Left ventricle myocardium superior (tissue), 1 donor: ENCODE results near the gene CPLX4. TPM values are rescaled to one million over a fixed set of nuclear protein-coding genes. Genes with fewer than 3 reads are reported as not detected.
"Not testable (repeated sequence)": the region's sequence is repeated elsewhere in the genome, so short reads cannot be mapped to it uniquely, and the experiment has no call there.

Experiments
- ATAC-seq: fragments of 200-7000 bp; cut with Tn5 transposase; one replicate; pipeline ENCODE4 v1.9.1; 2020; ENCODE audit warnings: mild to moderate bottlenecking, moderate library complexity
- DNase-seq: peaks from one replicate; pipeline ENCODE4 v3.0.0-alpha.2; 2020
- intact Hi-C: fragments of 100-400 bp; cut with micrococcal nuclease; formaldehyde crosslinking; loops from one replicate; pipeline ENCODE4 v1.11.0; 2022
- total RNA-seq: library from RNA; stranded (reverse); fragmentation: NEBNext Ultra II Directional; extraction: Animal tissue kit (Norgen Biotek cat#: 25700); gene quantifications from one replicate; pipeline ENCODE4 v1.2.1, GENCODE V29; 2021
- donor health status: DM: no; HTN: yes; CAD: no; lungs with severe emphysema.

The CPLX4 gene
- total RNA-seq, 1 donor from 2014 or later, result not detected

DNA sequence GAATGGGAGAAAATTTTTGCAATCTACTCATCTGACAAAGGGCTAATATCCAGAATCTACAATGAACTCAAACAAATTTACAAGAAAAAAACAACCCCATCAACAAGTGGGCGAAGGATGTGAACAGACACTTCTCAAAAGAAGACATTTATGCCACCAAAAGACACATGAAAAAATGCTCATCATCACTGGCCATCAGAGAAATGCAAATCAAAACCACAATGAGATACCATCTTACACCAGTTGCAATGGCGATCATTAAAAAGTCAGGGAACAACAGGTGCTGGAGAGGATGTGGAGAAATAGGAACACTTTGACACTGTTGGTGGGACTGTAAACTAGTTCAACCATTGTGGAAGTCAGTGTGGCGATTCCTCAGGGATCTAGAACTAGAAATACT, 56.6 kb downstream of the CPLX4 start:
- intact Hi-C loops, DNase-seq, ATAC-seq: not testable (repeated sequence)

DNA sequence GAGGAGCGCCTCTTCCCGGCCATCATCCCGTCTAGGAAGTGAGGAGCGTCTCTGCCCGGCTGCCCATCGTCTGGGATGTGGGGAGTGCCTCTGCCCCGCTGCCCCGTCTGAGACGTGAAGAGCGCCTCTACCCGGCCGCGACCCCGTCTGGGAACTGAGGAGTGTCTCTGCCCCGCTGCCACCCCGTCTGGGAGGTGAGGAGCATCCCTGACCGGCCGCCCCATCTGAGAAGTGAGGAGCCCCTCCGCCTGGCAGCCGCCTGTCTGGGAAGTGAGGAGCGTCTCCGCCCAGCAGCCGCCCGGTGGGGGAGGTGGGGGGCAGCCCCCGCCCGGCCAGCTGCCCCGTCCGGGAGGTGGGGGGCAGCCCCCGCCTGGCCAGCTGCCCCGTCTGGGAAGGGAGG, 63.0 kb downstream of the CPLX4 start:
- DNase-seq, intact Hi-C loops, ATAC-seq: not testable (repeated sequence)

DNA sequence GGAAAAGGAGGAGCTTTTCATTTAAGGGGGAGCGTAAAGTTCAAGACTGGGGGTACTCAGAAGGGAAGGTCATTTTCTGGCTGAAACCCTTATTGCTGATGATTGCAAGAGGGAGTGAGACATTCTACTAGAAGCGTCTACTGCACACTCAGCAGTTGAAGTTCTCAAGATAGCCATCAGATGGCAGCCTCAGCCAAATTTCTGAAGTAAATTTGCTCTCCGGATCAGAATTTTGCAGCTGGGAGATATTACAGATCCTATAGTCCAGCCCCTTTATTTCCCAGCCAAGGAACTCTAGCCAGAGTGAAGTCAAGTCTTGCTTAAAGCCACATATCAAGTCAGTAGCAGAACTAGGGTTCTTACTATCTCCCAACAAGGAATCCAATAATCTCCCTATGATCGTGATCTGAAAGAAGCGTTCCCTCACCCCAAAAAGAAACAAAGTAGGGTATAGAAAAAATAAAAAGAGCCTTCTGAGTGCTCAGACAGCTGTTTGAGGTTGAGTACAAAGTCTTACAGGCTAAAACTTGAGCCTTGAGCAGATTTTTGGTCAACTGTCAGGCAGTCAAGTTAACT, 69.2 kb downstream of the CPLX4 start:
- DNase-seq (no peak), ATAC-seq (peak; percentile 60)
- intact Hi-C loops, result loop anchor here (5.0 kb wide), 1 partner anchor 153 kb away; no protein-coding TSS in a partner anchor

DNA sequence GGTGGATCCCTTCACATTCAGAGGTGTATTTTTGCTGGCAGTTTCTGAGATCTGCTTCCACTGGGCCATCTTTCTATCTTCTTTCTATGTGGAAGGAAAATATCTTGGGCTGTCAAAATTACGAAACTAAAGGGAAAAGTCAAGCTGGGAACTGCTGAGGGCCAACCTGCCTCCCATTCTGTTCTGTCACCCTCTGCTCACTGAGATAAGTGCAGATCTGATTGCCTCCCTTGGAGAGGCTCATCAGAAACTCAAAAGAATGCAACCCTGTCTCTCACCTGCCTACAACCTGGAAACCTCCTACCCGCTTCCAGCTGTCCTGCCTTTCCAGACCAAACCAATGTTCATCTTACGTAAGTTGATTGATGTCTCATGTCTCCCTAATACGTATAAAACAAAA, 71.7 kb downstream of the CPLX4 start:
- ATAC-seq (no peak), DNase-seq (no peak)
- intact Hi-C loops, result loop anchor here (5.0 kb wide), 1 partner anchor 156 kb away; no protein-coding TSS in a partner anchor

Other genes with a start within 250 kb of the CPLX4 start
- gene SEC11C, start 178.8 kb downstream of the CPLX4 start, total RNA-seq, result 23.2 TPM
- not detected for gene GRP, start 98.5 kb downstream of the CPLX4 start, total RNA-seq
- not detected for gene RAX, start 45.2 kb downstream of the CPLX4 start, total RNA-seq
- gene LMAN1, start 40.6 kb upstream of the CPLX4 start, total RNA-seq, result 53.6 TPM